Neural crest cell (in vitro differentiated cells): ENCODE data around the gene OR12D3. TPM values are rescaled to one million over a fixed set of nuclear protein-coding genes. Genes with fewer than 3 reads are reported as not detected.

Experiments
- DNase-seq: peaks from one replicate; pipeline ENCODE4 v3.0.0; 2021; ENCODE audit warnings: low read depth, mixed read lengths, low spot score
- H3K27ac Mint-ChIP-seq: one replicate; pipeline ENCODE4 v1.8.0; 2021; ENCODE audit warnings: mild to moderate bottlenecking, mixed read lengths; ENCODE audit not compliant: unreplicated experiment
- H3K27me3 Mint-ChIP-seq: 2 replicates; pipeline ENCODE4 v1.8.0; 2021; ENCODE audit warnings: low read depth, mild to moderate bottlenecking, mixed read lengths
- H3K36me3 Mint-ChIP-seq: 2 replicates; pipeline ENCODE4 v1.8.0; 2021; ENCODE audit warnings: low read depth, mild to moderate bottlenecking, mixed read lengths
- H3K4me1 Mint-ChIP-seq: 2 replicates; pipeline ENCODE4 v1.8.0; 2021; ENCODE audit warnings: mixed read lengths
- H3K4me3 Mint-ChIP-seq: one replicate; pipeline ENCODE4 v1.8.0; 2021; ENCODE audit warnings: mild to moderate bottlenecking, mixed read lengths
- H3K9me3 Mint-ChIP-seq: 2 replicates; pipeline ENCODE4 v1.8.0; 2021; ENCODE audit warnings: mixed read lengths
- total RNA-seq: library from RNA; stranded (reverse); gene quantifications from 2 replicates; pipeline ENCODE4 v1.2.1, GENCODE V29; 2021
- TF ChIP-seq, protein P1 (sequence below): fragments of 200-600 bp; sonication (generic); conservative IDR thresholded peaks from 2 replicates; pipeline ENCODE4 v1.5.0; 2021; ENCODE audit warnings: antibody characterized with exemption, mild to moderate bottlenecking

Gene OR12D3
- total RNA-seq, 1 donor from 2014 or later = not detected

DNA sequence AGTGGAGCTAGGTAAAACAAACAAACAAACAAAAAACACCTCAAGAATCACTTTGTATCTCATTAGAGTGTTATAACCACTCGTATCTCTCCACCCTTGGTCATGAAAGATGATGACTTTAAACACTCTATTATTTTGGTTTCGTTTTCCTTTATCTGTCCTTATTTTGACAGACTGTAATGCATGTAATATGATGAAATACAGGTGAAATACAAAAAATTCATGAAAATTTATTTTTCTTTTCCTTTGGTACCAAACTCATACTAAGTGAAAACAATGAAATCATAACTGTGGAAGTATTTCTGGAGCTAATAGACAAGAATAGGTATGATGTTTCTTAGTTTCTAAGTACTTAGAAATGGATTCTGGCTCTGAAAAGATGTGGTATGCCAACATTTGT lies 24.4 kb upstream of the OR12D3 start:
- Mint-ChIP-seq H3K9me3 (peaks cover 2% of the 10 kb centered on the region), H3K4me1 (no peaks in the 10 kb centered on the region), H3K27ac (no peak overlapping the region), H3K27me3 (peaks cover 18% of the 10 kb centered on the region), H3K4me3 (no peak overlapping the region), H3K36me3 (no peaks in the 10 kb centered on the region)
- TF ChIP-seq, protein P1, sequence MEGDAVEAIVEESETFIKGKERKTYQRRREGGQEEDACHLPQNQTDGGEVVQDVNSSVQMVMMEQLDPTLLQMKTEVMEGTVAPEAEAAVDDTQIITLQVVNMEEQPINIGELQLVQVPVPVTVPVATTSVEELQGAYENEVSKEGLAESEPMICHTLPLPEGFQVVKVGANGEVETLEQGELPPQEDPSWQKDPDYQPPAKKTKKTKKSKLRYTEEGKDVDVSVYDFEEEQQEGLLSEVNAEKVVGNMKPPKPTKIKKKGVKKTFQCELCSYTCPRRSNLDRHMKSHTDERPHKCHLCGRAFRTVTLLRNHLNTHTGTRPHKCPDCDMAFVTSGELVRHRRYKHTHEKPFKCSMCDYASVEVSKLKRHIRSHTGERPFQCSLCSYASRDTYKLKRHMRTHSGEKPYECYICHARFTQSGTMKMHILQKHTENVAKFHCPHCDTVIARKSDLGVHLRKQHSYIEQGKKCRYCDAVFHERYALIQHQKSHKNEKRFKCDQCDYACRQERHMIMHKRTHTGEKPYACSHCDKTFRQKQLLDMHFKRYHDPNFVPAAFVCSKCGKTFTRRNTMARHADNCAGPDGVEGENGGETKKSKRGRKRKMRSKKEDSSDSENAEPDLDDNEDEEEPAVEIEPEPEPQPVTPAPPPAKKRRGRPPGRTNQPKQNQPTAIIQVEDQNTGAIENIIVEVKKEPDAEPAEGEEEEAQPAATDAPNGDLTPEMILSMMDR = no peak
- no peak for DNase-seq

- H3K27ac Mint-ChIP-seq = no peak within 1 kb of the TSS
- peaks cover 18% of the 10 kb centered on the region for H3K27me3 Mint-ChIP-seq
- no peaks in the 10 kb centered on the region for H3K36me3 Mint-ChIP-seq
Observed at GRCh38 chr6:29395331-29395730, 20.2 kb upstream of the OR12D3 start, which contains the start of gene OR12D2. OR12D2 (plus strand) TSS chr6:29395631; CDS start chr6:29396700, 1,069 bp downstream.

DNA sequence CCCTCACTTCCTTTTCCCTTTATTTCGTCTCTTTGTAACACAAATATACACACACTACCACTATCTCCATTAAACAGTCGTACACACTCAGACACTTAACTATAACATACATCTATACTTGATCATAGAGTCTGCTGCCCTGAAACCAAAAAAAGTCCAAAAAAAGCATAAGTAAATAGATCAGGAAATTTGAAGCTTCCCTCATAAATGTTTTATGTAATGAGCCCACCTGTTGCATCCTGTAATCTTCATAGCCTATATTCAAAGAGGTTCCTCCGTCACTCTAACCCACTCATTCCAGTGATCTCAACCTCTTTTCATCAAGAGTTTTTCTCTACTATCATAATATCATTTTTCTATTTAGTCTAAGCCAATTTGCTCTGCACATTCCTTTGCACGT lies 13.4 kb upstream of the OR12D3 start:
- TF ChIP-seq, protein P1 = no peak
- H3K4me1 Mint-ChIP-seq = no peaks in the 10 kb centered on the region
- H3K27ac Mint-ChIP-seq = no peak overlapping the region

More at GRCh38 chr6:29395331-29395730, 20.2 kb upstream of the OR12D3 start, which contains the start of gene OR12D2:
- TF ChIP-seq, protein P1 = no peak
- no peaks in the 10 kb centered on the region for H3K4me1 Mint-ChIP-seq
- no peak for DNase-seq
- peaks cover 2% of the 10 kb centered on the region for H3K9me3 Mint-ChIP-seq
- H3K4me3 Mint-ChIP-seq = no peak within 1 kb of the TSS

GRCh38 chr6:29376003-29376402 lies 912 bp upstream of the OR12D3 start:
- Mint-ChIP-seq H3K27ac (no peak overlapping the region), H3K36me3 (no peaks in the 10 kb centered on the region), H3K9me3 (no peaks in the 10 kb centered on the region), H3K27me3 (no peaks in the 10 kb centered on the region), H3K4me3 (no peak overlapping the region), H3K4me1 (no peaks in the 10 kb centered on the region)
- TF ChIP-seq, protein P1 = peak; percentile 54
- no peak for DNase-seq

More for the DNA sequence above, 13.4 kb upstream of the OR12D3 start:
- Mint-ChIP-seq H3K36me3 (no peaks in the 10 kb centered on the region), H3K27me3 (peaks cover 14% of the 10 kb centered on the region), H3K4me3 (no peak overlapping the region), H3K9me3 (peaks cover 2% of the 10 kb centered on the region)
- DNase-seq = no peak

GRCh38 chr6:29368765-29369164 lies 6.3 kb downstream of the OR12D3 start, which contains the start of gene OR5V1:
OR5V1 (minus strand) TSS chr6:29368865; CDS start chr6:29356195, 12,670 bp downstream.
- TF ChIP-seq, protein P1 = no peak
- Mint-ChIP-seq H3K4me1 (no peaks in the 10 kb centered on the region), H3K36me3 (no peaks in the 10 kb centered on the region)

More at GRCh38 chr6:29368765-29369164, 6.3 kb downstream of the OR12D3 start, which contains the start of gene OR5V1:
- H3K9me3 Mint-ChIP-seq = peaks cover 3% of the 10 kb centered on the region
- DNase-seq = no peak
- peaks cover 16% of the 10 kb centered on the region for H3K27me3 Mint-ChIP-seq
- H3K4me3 Mint-ChIP-seq = no peak within 1 kb of the TSS
- no peak within 1 kb of the TSS for H3K27ac Mint-ChIP-seq
